HepG2 (cell line): ENCODE data around the gene CNOT10. TPM values are rescaled to one million over a fixed set of nuclear protein-coding genes. Genes with fewer than 3 reads are reported as not detected.
A peak's percentile ranks its signal among the peaks of the same experiment; 100 is the strongest.

Source experiments
- AKNA ChIP-seq: sonication (generic); formaldehyde crosslinking; IDR thresholded peaks from 2 replicates; pipeline ENCODE4 v1.4.0; 2020; ENCODE audit warnings: missing genetic modification reagents, borderline replicate concordance
- GPBP1L1 ChIP-seq: sonication (generic); formaldehyde crosslinking; IDR thresholded peaks from 2 replicates; pipeline ENCODE4 v1.5.0; 2020; ENCODE audit warnings: mild to moderate bottlenecking, missing genetic modification reagents
- HOXA7 ChIP-seq: sonication (generic); formaldehyde crosslinking; IDR thresholded peaks from 2 replicates; pipeline ENCODE4 v1.8.1; 2022; ENCODE audit warnings: mild to moderate bottlenecking, missing genetic modification reagents, moderate library complexity
- JDP2 ChIP-seq: sonication (generic); formaldehyde crosslinking; IDR thresholded peaks from 2 replicates; pipeline ENCODE4 v1.8.1; 2022; ENCODE audit warnings: missing genetic modification reagents, borderline replicate concordance
- POGZ ChIP-seq: sonication (generic); formaldehyde crosslinking; IDR thresholded peaks from 2 replicates; pipeline ENCODE4 v1.4.0; 2020; ENCODE audit warnings: mild to moderate bottlenecking, missing genetic modification reagents
- SALL1 ChIP-seq: sonication (generic); formaldehyde crosslinking; IDR thresholded peaks from 2 replicates; pipeline ENCODE4 v1.8.0; 2022; ENCODE audit warnings: mild to moderate bottlenecking, missing genetic modification reagents
- SIN3A ChIP-seq: IDR thresholded peaks from 2 replicates; pipeline ENCODE4 v1.6.1; 2011; ENCODE audit warnings: low read depth, mild to moderate bottlenecking, control low read depth, low read length, borderline replicate concordance
- SRF ChIP-seq: IDR thresholded peaks from 2 replicates; pipeline ENCODE4 v1.6.1; 2011; ENCODE audit warnings: mild to moderate bottlenecking, low read depth, low read length, moderate library complexity
- STAT6 ChIP-seq: sonication (generic); formaldehyde crosslinking; IDR thresholded peaks from 2 replicates; pipeline ENCODE4 v1.4.0; 2020; ENCODE audit warnings: missing genetic modification reagents, mild to moderate bottlenecking, borderline replicate concordance
- TBX3 ChIP-seq: fragments of 450-650 bp; IDR thresholded peaks from 2 replicates; pipeline ENCODE4 v1.6.1; 2017; ENCODE audit warnings: antibody characterized with exemption, mild to moderate bottlenecking, inconsistent platforms, borderline replicate concordance
- TRIM24 ChIP-seq: sonication (generic); formaldehyde crosslinking; IDR thresholded peaks from 2 replicates; pipeline ENCODE4 v1.8.0; 2022; ENCODE audit warnings: mild to moderate bottlenecking, missing genetic modification reagents
- ZFP36 ChIP-seq: fragments of 150-350 bp; IDR thresholded peaks from 2 replicates; pipeline ENCODE4 v1.6.1; 2018; ENCODE audit warnings: borderline replicate concordance, low read length, low read depth; ENCODE audit not compliant: partially characterized antibody
- ZNF10 ChIP-seq: sonication (generic); formaldehyde crosslinking; IDR thresholded peaks from 2 replicates; pipeline ENCODE4 v1.4.0; 2020; ENCODE audit warnings: mild to moderate bottlenecking, low read depth, missing genetic modification reagents, borderline replicate concordance
- ZNF362 ChIP-seq: sonication (generic); formaldehyde crosslinking; IDR thresholded peaks from 2 replicates; pipeline ENCODE4 v1.4.0; 2020; ENCODE audit warnings: missing genetic modification reagents, mild to moderate bottlenecking, borderline replicate concordance
- ZNF577 ChIP-seq: sonication (generic); formaldehyde crosslinking; IDR thresholded peaks from 2 replicates; pipeline ENCODE4 v1.4.0; 2020; ENCODE audit warnings: mild to moderate bottlenecking, low read depth, missing genetic modification reagents, borderline replicate concordance
- ZNF615 ChIP-seq: sonication (generic); formaldehyde crosslinking; IDR thresholded peaks from 2 replicates; pipeline ENCODE4 v1.5.0; 2020; ENCODE audit warnings: mild to moderate bottlenecking, missing genetic modification reagents, borderline replicate concordance
- ZNF776 ChIP-seq: sonication (generic); formaldehyde crosslinking; IDR thresholded peaks from 2 replicates; pipeline ENCODE4 v1.4.0; 2020; ENCODE audit warnings: mild to moderate bottlenecking, missing genetic modification reagents
- ZNF879 ChIP-seq: sonication (generic); formaldehyde crosslinking; IDR thresholded peaks from 2 replicates; pipeline ENCODE4 v1.8.1; 2023; ENCODE audit warnings: missing genetic modification reagents
- ZNF883 ChIP-seq: sonication (generic); formaldehyde crosslinking; IDR thresholded peaks from 2 replicates; pipeline ENCODE4 v1.5.1; 2020; ENCODE audit warnings: mild to moderate bottlenecking, missing genetic modification reagents; ENCODE audit errors: not compliant biosample characterization
- polyA plus RNA-seq, 8 experiments: library from polyadenylated mRNA; depleted of rRNA in 3 of 8; stranded (reverse) in 7 of 8; unstranded in 1 of 8; fragments of >200 nt; fragmentation: Illumina TruSeq in 4 of 8; extraction: Trizol in 4 of 8; gene quantifications; 2 replicates each; pipeline versions ENCODE4 v1.2.1 to v1.2.3, GENCODE V29; 2011 to 2016; ENCODE audit warnings: low read depth in 4 of 8, missing spikeins in 1 of 8, mixed read lengths in 1 of 8; ENCODE audit not compliant: insufficient read depth in 1 of 8
- total RNA-seq, 5 experiments: library from RNA; depleted of rRNA; stranded (reverse); fragments of >200 nt; fragmentation: Illumina TruSeq; extraction: Trizol; gene quantifications; 2 replicates each; pipeline ENCODE4 v1.2.3, GENCODE V29; 2016; ENCODE audit warnings: low read depth in 1 of 5

Gene CNOT10
- total and polyA plus RNA-seq, 2 of the 13 experiments (the other 11 are each of a cell fraction or from before 2014, with no cell fraction given) = 21.2 to 34.1 TPM

GRCh38 chr3:32781211-32781968 lies 96.4 kb downstream of the CNOT10 start (continued):
- no peak; the same call in 1 of the 2 replicates for TF ChIP-seq STAT6 (CRISPR knock-in tag)
- no peak for TF ChIP-seq TRIM24 (CRISPR knock-in tag)
- TF ChIP-seq ZNF10 (CRISPR knock-in tag) = no peak
- peak; percentile 55; the same call in 1 of the 2 replicates for TF ChIP-seq ZNF776 (CRISPR knock-in tag)
- no peak for TF ChIP-seq ZNF577 (CRISPR knock-in tag)
- peak; percentile 87 for TF ChIP-seq POGZ (CRISPR knock-in tag)
- TF ChIP-seq HOXA7 (CRISPR knock-in tag) = no peak
- TF ChIP-seq JDP2 = no peak
- TF ChIP-seq ZNF362 (CRISPR knock-in tag) = no peak; the same call in 1 of the 2 replicates
- no peak for TF ChIP-seq ZNF615 (CRISPR knock-in tag)
- TF ChIP-seq GPBP1L1 (CRISPR knock-in tag) = no peak
- TF ChIP-seq TBX3 = no peak
- TF ChIP-seq ZNF879 = no peak; the same call in 1 of the 2 replicates
- TF ChIP-seq SIN3A = peak; percentile 95
- peak; percentile 79 for TF ChIP-seq SALL1 (CRISPR knock-in tag)
- no peak for TF ChIP-seq ZFP36
- TF ChIP-seq SRF = no peak
- TF ChIP-seq ZNF883 (CRISPR knock-in tag) = no peak
- no peak; the same call in 1 of the 2 replicates for TF ChIP-seq AKNA (CRISPR knock-in tag)
